K562 (cell line): Measurements from ENCODE around the gene PLXDC2.

Experiments used
- CREM ChIP-seq: IDR thresholded peaks from 2 replicates; pipeline ENCODE4 v1.6.1; 2014; ENCODE audit warnings: antibody characterized with exemption, low read depth
- PHF21A ChIP-seq: fragments of 450-650 bp; IDR thresholded peaks from 2 replicates; pipeline ENCODE4 v1.6.1; 2017; ENCODE audit warnings: low read depth, borderline replicate concordance
- PURB ChIP-seq: sonication (generic); formaldehyde crosslinking; IDR thresholded peaks from 2 replicates; pipeline ENCODE4 v1.9.0; 2021; ENCODE audit warnings: low read depth, mild to moderate bottlenecking, missing genetic modification reagents
- RCOR1 ChIP-seq, 2 experiments: IDR thresholded peaks; 2 replicates each; pipeline ENCODE4 v1.6.1; 2012; ENCODE audit warnings: low read depth in 2 of 2, low read length in 2 of 2, borderline replicate concordance in 1 of 2, improper control_type of control experiment in 1 of 2
- SMAD3 ChIP-seq: fragments of 450-650 bp; formaldehyde crosslinking; conservative IDR thresholded peaks from 2 replicates; pipeline ENCODE4 v1.4.0; 2020; ENCODE audit warnings: mild to moderate bottlenecking
- ZEB2 ChIP-seq: fragments of 450-650 bp; IDR thresholded peaks from 2 replicates; pipeline ENCODE4 v1.6.1; 2016
- TF ChIP-seq, protein P1 (sequence below), 3 experiments: IDR thresholded peaks in 2 of 3; conservative IDR thresholded peaks in 1 of 3; 2 replicates each; pipeline ENCODE4 v1.5.1; 2011 to 2012; ENCODE audit warnings: low read length in 3 of 3, mild to moderate bottlenecking in 3 of 3, control low read depth in 2 of 3, improper control_type of control experiment in 1 of 3, inconsistent platforms in 1 of 3, low read depth in 1 of 3, mixed read lengths in 1 of 3, moderate library complexity in 1 of 3; ENCODE audit not compliant: insufficient read depth in 2 of 3
- TF ChIP-seq, protein P2 (sequence below): fragments of 250-450 bp; sonication (Bioruptor Pico); IDR thresholded peaks from 2 replicates; pipeline ENCODE4 v1.5.0; 2021

DNA sequence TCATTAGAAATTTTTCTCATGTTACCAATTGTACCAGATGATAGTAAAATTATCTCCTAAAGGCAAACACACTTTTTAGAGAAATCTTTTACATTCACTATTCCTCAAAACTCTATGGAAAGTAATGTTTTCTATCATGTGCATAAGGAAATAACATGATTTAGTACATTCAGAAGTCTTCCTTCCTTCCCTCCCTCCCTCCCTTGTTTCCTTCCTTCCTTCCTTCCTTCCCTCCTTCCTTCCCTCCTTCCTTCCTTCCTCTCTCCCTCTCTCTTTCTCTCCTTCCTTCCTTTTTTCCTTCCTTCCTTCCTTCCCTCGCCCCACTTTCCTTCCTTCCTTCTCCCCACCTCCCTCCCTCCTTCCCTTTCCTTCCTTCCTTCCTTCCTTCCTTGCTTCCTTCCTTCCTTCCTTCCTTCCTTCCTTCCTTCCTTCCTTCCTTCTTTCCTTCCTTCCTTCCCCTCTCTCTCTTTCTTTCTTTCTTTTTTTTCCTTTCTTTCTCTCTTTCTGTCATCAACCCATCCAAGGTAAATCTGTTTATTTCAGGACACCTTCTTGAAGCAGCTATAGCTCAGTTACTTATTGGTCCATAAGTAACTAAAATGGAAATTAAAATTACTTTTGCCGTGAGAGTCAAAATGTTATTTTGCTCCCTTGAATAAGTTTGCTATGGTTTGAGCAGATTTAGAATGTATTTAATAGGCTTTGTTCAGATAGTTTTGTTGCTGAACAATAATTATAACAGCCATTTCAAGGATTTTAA, 197.9 kb downstream of the PLXDC2 start:
- TF ChIP-seq ZEB2 (no peak), PHF21A (no peak), PURB (CRISPR knock-in tag) (no peak), SMAD3 (no peak), CREM (no peak), RCOR1 (IDR thresholded peaks at IDR 0.05; ENCODE audit: borderline replicate concordance in 1 of 2, low read depth in 2 of 2, low read length in 2 of 2) (no peak)
- TF ChIP-seq, protein P1, sequence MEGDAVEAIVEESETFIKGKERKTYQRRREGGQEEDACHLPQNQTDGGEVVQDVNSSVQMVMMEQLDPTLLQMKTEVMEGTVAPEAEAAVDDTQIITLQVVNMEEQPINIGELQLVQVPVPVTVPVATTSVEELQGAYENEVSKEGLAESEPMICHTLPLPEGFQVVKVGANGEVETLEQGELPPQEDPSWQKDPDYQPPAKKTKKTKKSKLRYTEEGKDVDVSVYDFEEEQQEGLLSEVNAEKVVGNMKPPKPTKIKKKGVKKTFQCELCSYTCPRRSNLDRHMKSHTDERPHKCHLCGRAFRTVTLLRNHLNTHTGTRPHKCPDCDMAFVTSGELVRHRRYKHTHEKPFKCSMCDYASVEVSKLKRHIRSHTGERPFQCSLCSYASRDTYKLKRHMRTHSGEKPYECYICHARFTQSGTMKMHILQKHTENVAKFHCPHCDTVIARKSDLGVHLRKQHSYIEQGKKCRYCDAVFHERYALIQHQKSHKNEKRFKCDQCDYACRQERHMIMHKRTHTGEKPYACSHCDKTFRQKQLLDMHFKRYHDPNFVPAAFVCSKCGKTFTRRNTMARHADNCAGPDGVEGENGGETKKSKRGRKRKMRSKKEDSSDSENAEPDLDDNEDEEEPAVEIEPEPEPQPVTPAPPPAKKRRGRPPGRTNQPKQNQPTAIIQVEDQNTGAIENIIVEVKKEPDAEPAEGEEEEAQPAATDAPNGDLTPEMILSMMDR (IDR thresholded peaks at IDR 0.05 in 2 of 3, conservative IDR thresholded peaks at IDR 0.05 in 1 of 3; ENCODE audit: insufficient read depth in 2 of 3, low read depth in 1 of 3, low read length in 3 of 3) = no peak
- TF ChIP-seq, protein P2, sequence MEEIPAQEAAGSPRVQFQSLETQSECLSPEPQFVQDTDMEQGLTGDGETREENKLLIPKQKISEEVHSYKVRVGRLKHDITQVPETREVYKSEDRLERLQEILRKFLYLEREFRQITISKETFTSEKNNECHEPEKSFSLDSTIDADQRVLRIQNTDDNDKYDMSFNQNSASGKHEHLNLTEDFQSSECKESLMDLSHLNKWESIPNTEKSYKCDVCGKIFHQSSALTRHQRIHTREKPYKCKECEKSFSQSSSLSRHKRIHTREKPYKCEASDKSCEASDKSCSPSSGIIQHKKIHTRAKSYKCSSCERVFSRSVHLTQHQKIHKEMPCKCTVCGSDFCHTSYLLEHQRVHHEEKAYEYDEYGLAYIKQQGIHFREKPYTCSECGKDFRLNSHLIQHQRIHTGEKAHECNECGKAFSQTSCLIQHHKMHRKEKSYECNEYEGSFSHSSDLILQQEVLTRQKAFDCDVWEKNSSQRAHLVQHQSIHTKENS (CRISPR knock-in tag) = no peak
